GM12892 (cell line): ENCODE measurements around the gene LFNG.

Source experiments
- DNase-seq: peaks from one replicate; pipeline ENCODE4 v3.0.0; 2011; ENCODE audit not compliant: insufficient read length
- FAIRE-seq: peaks from 2 replicates; lab custom pipeline; 2011; peaks lifted over from hg19 to GRCh38; lab: Jason Lieb, UNC
- POLR2A ChIP-seq: IDR thresholded peaks from 2 replicates; pipeline ENCODE4 v1.6.1; 2011; ENCODE audit warnings: low read depth, low read length, control low read depth
- POLR2AphosphoS5 ChIP-seq: IDR thresholded peaks from 2 replicates; pipeline ENCODE4 v1.6.1; 2011; ENCODE audit warnings: low read depth, low read length, control low read depth
- TAF1 ChIP-seq: IDR thresholded peaks from 2 replicates; pipeline ENCODE4 v1.6.1; 2011; ENCODE audit warnings: low read depth, mild to moderate bottlenecking, control low read depth, low read length, borderline replicate concordance

Gene LFNG

GRCh38 chr7:2507917-2508306 is 11.7 kb upstream of the LFNG start:
- TF ChIP-seq POLR2AphosphoS5 (no peak), TAF1 (no peak), POLR2A (no peak)
- no peak for DNase-seq
- FAIRE-seq: no peak

GRCh38 chr7:2508327-2509215 is 11.0 kb upstream of the LFNG start:
- TF ChIP-seq POLR2AphosphoS5 (no peak), POLR2A (no peak), TAF1 (no peak)
- DNase-seq (no peak), FAIRE-seq (peak; percentile 86)

- FAIRE-seq (no peak), DNase-seq (no peak)
These were observed 10.2 kb upstream of the LFNG start for GRCh38 chr7:2509298-2509906.

GRCh38 chr7:2510130-2510776 is 9.3 kb upstream of the LFNG start:
- TF ChIP-seq POLR2AphosphoS5: no peak
- no peak for TF ChIP-seq TAF1
- TF ChIP-seq POLR2A: no peak
- FAIRE-seq (no peak), DNase-seq (no peak)

More at GRCh38 chr7:2509298-2509906, 10.2 kb upstream of the LFNG start:
- TF ChIP-seq POLR2AphosphoS5 (no peak), POLR2A (no peak), TAF1 (no peak)

GRCh38 chr7:2510909-2511768 is 8.4 kb upstream of the LFNG start:
- DNase-seq: no peak
- FAIRE-seq: no peak
- TF ChIP-seq TAF1 (no peak), POLR2AphosphoS5 (no peak), POLR2A (no peak)

GRCh38 chr7:2511769-2512168 is 7.8 kb upstream of the LFNG start:
- peak; percentile 74 for FAIRE-seq
- no peak for DNase-seq

GRCh38 chr7:2512179-2512661 is 7.4 kb upstream of the LFNG start:
- TF ChIP-seq POLR2A: no peak
- no peak for TF ChIP-seq TAF1
- no peak for TF ChIP-seq POLR2AphosphoS5
- no peak for DNase-seq
- peak; percentile 84 for FAIRE-seq

More at GRCh38 chr7:2511769-2512168, 7.8 kb upstream of the LFNG start:
- TF ChIP-seq POLR2AphosphoS5 (no peak), TAF1 (no peak), POLR2A (no peak)

- FAIRE-seq: no peak
- no peak for DNase-seq
- TF ChIP-seq TAF1 (no peak), POLR2A (no peak), POLR2AphosphoS5 (no peak)
These were observed 6.9 kb upstream of the LFNG start for GRCh38 chr7:2512713-2513112.

- DNase-seq (no peak), FAIRE-seq (no peak)
These were observed 5.9 kb upstream of the LFNG start for GRCh38 chr7:2513702-2514101.

GRCh38 chr7:2514473-2515423 is 4.8 kb upstream of the LFNG start:
- DNase-seq: no peak
- FAIRE-seq: no peak
- TF ChIP-seq POLR2AphosphoS5 (no peak), TAF1 (no peak), POLR2A (no peak)

More at GRCh38 chr7:2513702-2514101, 5.9 kb upstream of the LFNG start:
- TF ChIP-seq POLR2AphosphoS5 (no peak), POLR2A (no peak), TAF1 (no peak)
